Measurements from ENCODE around the gene ZSCAN1. TPM values are rescaled to one million over a fixed set of nuclear protein-coding genes. Genes with fewer than 3 reads are reported as not detected.

ZSCAN1 gene
- total and polyA plus RNA-seq, 2 of the 4 experiments (the other 2 are of a cell fraction) = not detected

- Histone ChIP-seq H2AFZ (replicated peaks; ENCODE audit: low read length, poor library complexity) (no peak overlapping the region), H3K4me1 (ENCODE audit: control insufficient read depth, insufficient read depth, low read length) (no peaks in the 10 kb centered on the region), H3K23ac (ENCODE audit: low read depth, low read length) (no peak overlapping the region), H2AK5ac (ENCODE audit: low read depth, low read length) (no peak overlapping the region), H4K8ac (ENCODE audit: low read depth in 2 of 2, low read length in 2 of 2) (no peak overlapping the region), H3K27me3 (ENCODE audit: control insufficient read depth, insufficient read depth, low read length) (no peaks in the 10 kb centered on the region), H4K91ac (ENCODE audit: insufficient read depth, low read depth, low read length) (no peak overlapping the region), H2BK20ac (ENCODE audit: low read depth, low read length) (no peak overlapping the region), H3K14ac (replicated peaks; ENCODE audit: low read depth, low read length) (no peak overlapping the region), H3K9me3 (ENCODE audit: control insufficient read depth, insufficient read depth, low read length) (peaks cover 72% of the 10 kb centered on the region), H2BK5ac (ENCODE audit: low read depth, low read length, poor library complexity, severe bottlenecking) (no peak overlapping the region), H3K18ac (ENCODE audit: low read depth, low read length) (no peak overlapping the region), H3K9me1 (ENCODE audit: insufficient read depth, low read length) (no peaks in the 10 kb centered on the region), H2AK9ac (replicated peaks; ENCODE audit: low read depth, low read length, poor library complexity) (no peak overlapping the region), H2BK15ac (ENCODE audit: low read depth, low read length) (no peak overlapping the region), H4K20me1 (ENCODE audit: insufficient read depth, low read length) (no peaks in the 10 kb centered on the region), H3K9ac (ENCODE audit: low read depth, low read length) (no peak overlapping the region), H2BK120ac (ENCODE audit: low read depth, low read length) (no peak overlapping the region), H3K79me1 (ENCODE audit: low read depth in 1 of 2, low read length in 2 of 2) (no peaks in the 10 kb centered on the region), H3K36me3 (ENCODE audit: control insufficient read depth, insufficient read depth, low read length) (no peaks in the 10 kb centered on the region), H3K4ac (ENCODE audit: low read depth, low read length) (no peak overlapping the region), H3K4me2 (ENCODE audit: low read depth, low read length) (no peak overlapping the region), H3K56ac (ENCODE audit: extremely low read depth, insufficient read depth, low read length) (no peak overlapping the region), H3K4me3 (ENCODE audit: insufficient read depth, low read depth, low read length) (no peak overlapping the region), H3K27ac (ENCODE audit: insufficient read depth, low read length) (no peak overlapping the region), H4K5ac (ENCODE audit: low read depth, low read length) (no peak overlapping the region)
- POLR2A ChIA-PET (ENCODE audit: unreplicated experiment) = no interaction called here
- TF ChIP-seq NFE2L2 (IDR thresholded peaks at IDR 0.05; ENCODE audit: low read depth, low read length) (no peak), MXI1 (IDR thresholded peaks at IDR 0.05; ENCODE audit: borderline replicate concordance, low read depth, low read length) (no peak), CEBPB (IDR thresholded peaks at IDR 0.05; ENCODE audit: low read depth, low read length) (no peak), MAZ (IDR thresholded peaks at IDR 0.05; ENCODE audit: borderline replicate concordance, low read depth, low read length) (no peak), SMC3 (IDR thresholded peaks at IDR 0.05; ENCODE audit: low read depth, low read length) (no peak), CHD1 (IDR thresholded peaks at IDR 0.05; ENCODE audit: low read depth, low read length) (no peak), USF2 (IDR thresholded peaks at IDR 0.05; ENCODE audit: low read depth, low read length) (no peak), RFX5 (IDR thresholded peaks at IDR 0.05; ENCODE audit: low read depth, low read length) (no peak)
- TF ChIP-seq, protein P1, sequence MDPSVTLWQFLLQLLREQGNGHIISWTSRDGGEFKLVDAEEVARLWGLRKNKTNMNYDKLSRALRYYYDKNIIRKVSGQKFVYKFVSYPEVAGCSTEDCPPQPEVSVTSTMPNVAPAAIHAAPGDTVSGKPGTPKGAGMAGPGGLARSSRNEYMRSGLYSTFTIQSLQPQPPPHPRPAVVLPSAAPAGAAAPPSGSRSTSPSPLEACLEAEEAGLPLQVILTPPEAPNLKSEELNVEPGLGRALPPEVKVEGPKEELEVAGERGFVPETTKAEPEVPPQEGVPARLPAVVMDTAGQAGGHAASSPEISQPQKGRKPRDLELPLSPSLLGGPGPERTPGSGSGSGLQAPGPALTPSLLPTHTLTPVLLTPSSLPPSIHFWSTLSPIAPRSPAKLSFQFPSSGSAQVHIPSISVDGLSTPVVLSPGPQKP (IDR thresholded peaks at IDR 0.05; ENCODE audit: borderline replicate concordance, low read depth, low read length) = no peak
- ATAC-seq (ENCODE audit: low read depth) = no peak
- CTCF ChIA-PET = no interaction called here
- whole genome bisulfite sequencing, 2 experiments (ENCODE audit: extremely low coverage in 2 of 2, insufficient read length in 1 of 2) = 84% methylated on average over 11 of the region's 24 CpGs; no CpG with 5 or more reads in 1 of the 2 experiments
- intact Hi-C loops (cut with micrococcal nuclease) (no loop called here), dilution Hi-C loops (cut with HindIII; ENCODE audit: low sequenced_read_pairs, unreplicated experiment) (no loop called here), in situ Hi-C loops (cut with MboI; ENCODE audit: low sequenced_read_pairs) (no loop called here)
- DNase-seq = no peak
- BruUV-seq (replicated peaks) = no TSS peak
These were observed 11.7 kb downstream of the ZSCAN1 start for GRCh38 chr19:58045411-58046050.
